GM18861 (cell line): Measurements from ENCODE around the gene POU2F1.

ENCODE experiments used
- ATAC-seq: cut with Tn5 transposase; IDR thresholded peaks from one replicate; pipeline ENCODE4 v1.9.1; 2021; ENCODE audit not compliant: unreplicated experiment

The POU2F1 gene

GRCh38 chr1:167270349-167271092 is 49.8 kb downstream of the POU2F1 start:
- no peak for ATAC-seq

GRCh38 chr1:167272369-167272957 is 51.8 kb downstream of the POU2F1 start:
- ATAC-seq, result no peak

DNA sequence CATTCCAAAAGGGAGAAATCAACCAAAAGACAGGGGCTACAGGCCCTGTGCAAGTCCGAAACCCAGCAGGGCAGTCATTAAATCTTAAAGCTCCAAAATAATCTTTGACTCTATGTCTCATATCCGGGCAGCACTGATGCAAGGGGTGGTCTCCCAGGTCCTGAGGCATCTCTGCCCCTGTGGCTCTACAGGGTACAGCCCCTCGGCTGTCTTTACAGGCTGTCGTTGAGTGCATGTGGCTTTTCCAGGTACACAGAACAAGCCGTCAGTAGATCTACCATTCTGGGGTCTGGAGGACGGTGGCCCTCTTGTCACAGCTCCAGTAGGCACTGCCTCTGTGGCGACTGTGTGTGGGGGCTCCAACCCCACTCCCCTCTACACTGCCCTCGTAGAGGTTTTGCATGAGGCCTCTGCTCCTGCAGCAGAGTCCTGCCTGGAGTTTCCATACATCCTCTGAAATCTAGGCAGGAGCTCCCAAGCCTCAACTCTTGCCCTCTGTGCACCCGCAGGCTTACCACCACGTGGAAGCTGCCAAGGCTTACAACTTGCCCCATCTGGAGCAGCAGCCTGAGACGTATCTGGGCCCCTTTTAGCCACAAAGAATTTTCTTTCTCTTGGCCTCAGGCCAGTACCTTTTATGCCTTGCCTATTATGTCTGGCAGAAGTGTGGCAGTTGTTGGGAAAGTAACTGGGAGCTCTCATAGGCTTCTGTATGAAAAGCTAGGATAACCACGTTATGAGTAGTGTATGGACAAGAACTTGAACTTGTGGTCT is 52.5 kb downstream of the POU2F1 start:
- no peak for ATAC-seq

- no peak for ATAC-seq
Observed at GRCh38 chr1:167274061-167274460, 53.4 kb downstream of the POU2F1 start.

GRCh38 chr1:167276969-167277368 is 56.3 kb downstream of the POU2F1 start:
- peak; percentile 66 for ATAC-seq

DNA sequence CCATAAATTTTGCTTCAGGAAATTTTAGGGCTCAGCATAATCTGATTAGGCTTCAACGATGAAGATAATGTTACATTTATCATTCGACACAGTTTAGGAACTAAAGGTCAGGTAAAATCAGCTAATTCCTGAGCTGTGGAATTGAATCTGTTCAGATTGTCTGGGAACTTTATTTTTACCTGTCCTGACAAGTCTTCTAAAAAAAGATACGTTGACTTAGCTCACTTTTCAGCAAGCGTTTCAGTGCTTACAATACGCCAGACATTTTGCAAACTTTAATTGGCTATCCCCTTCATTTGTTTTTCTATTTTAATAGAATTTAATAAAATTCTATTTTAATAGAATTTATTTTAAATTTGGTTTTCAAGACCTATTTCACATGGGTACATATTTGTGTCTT is 57.8 kb downstream of the POU2F1 start:
- ATAC-seq, result no peak

DNA sequence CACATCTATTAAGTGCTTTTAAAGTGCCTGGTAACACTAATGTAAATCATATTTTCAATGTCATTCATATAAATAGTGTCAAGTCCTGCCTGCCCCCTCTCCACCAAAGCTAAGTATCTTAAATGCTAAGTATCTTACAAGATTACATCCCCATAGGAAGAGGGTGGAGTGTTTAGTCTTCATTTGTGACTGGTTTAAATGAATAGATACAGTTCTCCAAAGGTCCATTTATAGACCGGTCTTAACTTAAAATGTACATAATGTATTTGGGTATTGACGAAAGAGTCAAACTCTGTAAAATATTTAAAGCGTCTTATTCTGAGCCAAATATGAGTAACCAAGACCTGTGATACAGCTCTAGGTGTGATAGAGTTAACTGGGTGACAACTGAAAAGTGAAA is 60.2 kb downstream of the POU2F1 start:
- ATAC-seq, result no peak

GRCh38 chr1:167288390-167289074 is 67.8 kb downstream of the POU2F1 start:
- no peak for ATAC-seq

DNA sequence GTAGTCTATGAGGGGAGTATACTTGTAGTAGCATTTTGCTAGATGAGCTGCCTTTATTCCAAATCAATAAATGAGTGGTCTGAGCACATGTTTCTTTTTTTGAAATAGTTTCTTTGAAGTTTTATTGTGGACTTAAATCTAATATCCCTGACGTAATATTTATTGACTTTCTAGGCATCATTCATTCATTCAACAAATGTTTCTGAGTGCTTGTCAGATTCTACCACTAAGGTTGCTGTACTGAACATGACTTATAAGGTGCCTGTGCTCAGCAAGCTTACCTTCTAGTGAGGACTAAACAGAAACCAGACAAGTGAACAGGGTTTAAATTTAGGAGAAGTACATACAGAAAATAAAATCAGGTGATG is 68.4 kb downstream of the POU2F1 start:
- ATAC-seq, result no peak

- ATAC-seq, result no peak
Observed at GRCh38 chr1:167289966-167290365, 69.3 kb downstream of the POU2F1 start.

DNA sequence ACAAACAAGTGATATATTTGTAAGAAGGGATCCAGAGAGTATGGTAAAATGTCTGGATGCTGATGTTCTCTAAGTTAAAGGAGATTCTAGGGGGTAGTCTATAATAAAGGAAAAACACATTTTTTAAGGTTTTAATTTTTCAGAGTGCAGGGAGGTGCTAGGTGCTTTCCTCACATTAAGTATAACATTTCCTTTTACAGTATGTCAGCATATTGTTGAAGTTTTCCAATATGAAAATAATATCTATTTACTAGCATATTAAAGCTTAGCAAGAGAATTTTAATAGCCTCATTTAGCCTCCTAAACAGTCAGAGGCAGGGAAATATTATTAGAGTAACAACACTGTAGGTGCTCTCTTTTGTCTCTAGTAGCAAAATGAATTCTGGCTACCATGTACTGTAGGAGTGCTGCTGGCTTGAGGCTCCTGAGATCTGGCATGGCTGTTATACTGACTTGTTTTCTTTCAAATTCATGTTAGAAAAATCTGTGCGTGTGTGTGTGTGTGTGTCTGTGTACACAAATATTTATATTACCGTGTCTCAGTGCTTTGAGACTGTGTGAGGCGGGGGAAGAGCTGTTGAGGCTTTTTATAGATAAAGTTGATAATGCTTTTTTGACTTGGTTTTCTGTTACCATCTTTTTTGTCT is 71.0 kb downstream of the POU2F1 start:
- ATAC-seq, result no peak

DNA sequence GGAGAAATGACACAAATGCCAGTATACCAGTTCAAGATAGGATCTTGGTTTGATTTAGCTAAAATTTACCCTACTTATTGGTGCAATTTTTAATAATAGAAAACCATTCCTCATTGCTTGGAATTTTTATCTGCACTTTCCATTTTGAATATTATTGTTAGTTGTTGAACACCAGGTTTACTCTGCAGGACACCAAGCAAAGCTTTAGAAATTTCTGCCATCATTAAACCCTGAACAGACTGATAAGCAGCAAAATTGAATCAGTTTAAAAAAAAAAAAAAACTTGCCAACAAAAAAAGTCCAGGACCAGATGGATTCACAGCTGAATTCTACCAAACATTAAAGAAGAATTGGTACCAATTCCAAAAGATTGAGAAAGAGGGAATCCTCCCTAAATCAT is 71.5 kb downstream of the POU2F1 start:
- no peak for ATAC-seq

GRCh38 chr1:167293057-167293456 is 72.4 kb downstream of the POU2F1 start:
- ATAC-seq, result no peak

- no peak for ATAC-seq
Observed at GRCh38 chr1:167294528-167294927, 73.8 kb downstream of the POU2F1 start.

DNA sequence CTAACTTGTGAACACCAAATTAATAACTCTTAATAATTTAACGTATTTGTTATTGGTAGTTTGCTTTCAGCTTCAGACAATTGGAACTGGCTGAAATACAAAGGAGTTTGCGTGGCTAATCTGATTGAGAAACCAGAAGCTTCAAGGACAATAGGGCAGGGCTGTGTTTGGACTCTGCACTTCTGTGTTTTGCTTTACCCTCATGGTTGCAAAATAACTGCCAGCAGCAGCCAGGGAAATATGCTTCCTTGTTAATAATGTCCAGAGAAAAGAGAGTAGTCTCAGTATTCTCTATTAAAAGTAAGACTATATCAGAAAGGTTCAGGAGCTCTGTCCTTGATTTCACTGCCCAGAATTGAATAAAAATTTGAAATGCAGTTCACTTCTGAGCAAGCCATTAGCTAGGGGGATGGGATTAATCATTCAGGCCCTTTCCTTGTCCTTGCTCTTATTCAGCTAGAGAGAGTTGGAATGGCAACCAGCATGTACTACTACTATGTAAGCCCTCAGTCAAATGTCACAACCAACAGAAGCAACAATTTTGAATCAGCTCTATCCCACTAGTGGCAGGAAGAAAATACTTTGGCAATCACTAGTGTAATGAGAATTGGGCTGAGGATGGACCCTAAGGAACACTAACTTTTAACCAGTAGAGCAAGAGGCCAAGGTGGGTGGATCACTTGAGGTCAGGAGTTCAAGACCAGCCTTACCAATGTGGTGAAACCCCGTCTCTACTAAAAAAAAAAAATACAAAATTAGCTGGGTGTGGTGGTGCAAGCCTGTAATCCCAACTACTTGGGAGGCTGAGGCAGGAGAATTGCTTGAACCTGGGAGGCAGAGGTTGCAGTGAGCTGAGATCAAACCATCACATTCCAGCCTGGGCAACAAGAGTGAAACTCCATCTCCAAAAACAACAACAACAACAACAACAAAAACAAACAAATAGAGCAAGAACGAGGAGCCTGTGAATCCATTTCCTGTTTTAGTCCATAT is 76.8 kb downstream of the POU2F1 start:
- ATAC-seq, result no peak

DNA sequence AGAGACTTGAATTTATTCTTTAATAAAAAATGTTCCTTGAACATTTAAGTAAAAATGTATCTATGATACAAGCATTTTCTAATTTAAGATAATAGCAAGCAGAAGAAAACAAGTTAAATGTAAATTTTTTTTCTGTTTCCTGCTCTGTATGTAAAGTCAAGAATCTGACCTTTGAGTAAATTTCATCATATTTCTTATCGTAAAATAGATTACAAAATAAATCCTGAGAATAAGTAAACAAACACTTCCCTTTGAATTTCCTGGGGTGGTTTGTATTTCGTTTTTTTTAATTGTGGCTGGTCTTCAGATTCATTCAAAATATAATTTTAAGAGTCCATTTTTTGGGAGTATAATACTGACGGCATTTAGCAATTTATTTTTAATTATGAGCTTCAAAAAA is 77.6 kb downstream of the POU2F1 start:
- no peak for ATAC-seq

DNA sequence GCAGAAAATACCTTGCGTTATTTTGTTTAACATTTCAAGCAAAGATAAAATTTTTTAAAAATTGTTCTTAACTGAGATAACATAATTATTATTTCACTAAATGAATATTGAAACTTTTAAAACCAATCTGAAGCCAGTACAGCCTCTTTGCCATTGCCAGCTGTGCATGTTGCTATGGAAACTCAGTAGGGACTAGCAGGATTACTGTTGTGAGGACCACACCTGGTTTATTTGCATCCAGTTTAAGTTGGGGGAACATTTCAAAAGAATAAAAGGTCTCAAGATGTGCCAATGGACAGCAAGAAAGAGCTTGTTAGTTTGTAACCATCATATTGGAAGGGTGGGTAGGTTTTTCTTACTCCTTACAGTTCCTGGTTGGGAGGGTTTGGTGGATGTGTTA is 80.7 kb downstream of the POU2F1 start:
- ATAC-seq, result no peak

DNA sequence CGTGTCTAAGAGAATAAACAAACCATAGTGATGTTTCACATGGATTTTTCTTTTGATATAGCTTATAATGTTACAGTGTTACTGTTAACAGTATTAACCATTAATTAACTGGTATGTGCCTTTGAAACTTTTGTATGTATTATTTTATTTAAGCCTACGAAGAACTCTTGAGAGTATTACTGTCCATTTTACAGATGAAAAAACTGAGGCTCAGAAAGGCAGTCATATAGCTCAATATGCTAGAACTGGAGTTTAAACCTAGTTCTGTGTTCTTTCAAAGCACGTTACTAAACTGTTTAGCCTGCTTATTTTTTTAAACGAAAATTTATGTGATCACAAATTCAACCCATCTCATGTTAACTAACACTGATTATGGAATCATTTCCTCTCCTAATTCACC is 83.5 kb downstream of the POU2F1 start:
- no peak for ATAC-seq

DNA sequence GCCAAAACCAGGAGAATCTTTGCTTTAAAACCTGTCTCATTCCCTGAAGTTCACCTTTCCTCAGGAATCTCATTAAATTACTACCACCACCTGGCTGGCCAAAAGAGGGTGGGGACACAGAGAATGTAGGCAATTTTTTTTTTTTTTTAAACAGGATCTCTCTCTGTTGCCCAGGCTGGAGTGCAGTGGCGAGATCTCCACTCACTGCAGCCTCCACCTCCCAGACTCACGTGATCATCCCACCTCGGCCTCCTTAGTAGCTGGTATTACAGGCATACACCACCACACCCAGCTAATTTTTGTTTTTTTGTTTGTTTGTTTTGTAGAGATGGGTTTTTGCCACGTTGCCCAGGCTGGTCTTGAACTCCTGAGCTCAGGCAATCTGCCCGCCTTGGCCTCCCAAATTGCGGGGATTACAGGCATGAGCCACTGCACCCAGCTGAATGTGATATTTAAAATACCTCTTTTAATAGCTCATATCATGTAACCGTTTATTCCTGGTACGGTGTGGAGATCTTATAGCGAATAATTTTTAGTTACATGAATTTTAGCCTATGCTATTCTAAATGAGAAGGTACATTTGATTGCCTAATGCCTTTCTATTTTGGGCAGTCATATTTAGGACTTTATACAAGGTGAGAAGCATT is 84.5 kb downstream of the POU2F1 start:
- no peak for ATAC-seq
